GM18858 (cell line): Measurements from ENCODE around the gene NAB2.
A peak's percentile ranks its signal among the peaks of the same experiment; 100 is the strongest.
"Not testable (repeated sequence)": the region's sequence is repeated elsewhere in the genome, so short reads cannot be mapped to it uniquely, and the experiment has no call there.

Experiments used
- ATAC-seq: cut with Tn5 transposase; IDR thresholded peaks from one replicate; pipeline ENCODE4 v1.9.1; 2021; ENCODE audit not compliant: unreplicated experiment

The NAB2 gene

DNA sequence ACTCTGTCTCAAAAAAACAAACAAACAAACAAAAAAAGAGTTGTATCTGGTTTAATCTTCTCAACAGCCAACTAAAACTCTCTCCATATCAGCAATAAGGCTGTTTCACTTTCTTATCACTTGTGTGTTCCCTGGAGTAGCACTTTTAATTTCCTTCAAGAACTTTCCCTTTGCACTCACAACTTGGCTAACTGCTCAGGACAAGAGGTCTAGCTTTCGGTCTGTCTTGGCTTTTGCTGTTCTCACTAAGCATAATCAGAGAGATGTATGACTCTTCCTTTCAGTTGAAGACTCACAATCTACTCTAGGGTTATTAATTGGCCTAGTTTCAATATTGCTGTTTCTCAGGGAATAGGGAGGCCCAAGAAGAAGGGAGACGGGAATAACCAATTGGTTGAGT, 22.7 kb upstream of the NAB2 start:
- ATAC-seq, result no peak

DNA sequence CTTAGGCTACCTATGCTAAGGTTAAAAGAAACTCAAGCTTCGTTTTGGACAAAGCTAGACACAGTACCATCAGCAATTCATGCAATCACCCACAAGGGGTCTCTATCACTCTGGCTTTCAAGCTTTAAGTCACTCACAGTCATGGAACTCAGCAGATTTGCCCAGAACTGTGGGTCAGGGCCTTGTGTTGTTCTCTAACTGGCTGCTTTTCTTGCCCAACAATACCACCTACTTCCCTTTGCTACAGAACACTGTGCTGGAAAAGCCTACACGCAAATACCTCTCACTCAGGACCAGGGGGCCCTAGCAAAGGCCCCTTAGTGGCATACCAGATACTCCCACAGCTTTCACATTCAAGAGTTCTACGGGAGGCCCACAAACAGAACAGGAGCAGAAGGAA, 19.4 kb upstream of the NAB2 start:
- peak; percentile 80 for ATAC-seq

DNA sequence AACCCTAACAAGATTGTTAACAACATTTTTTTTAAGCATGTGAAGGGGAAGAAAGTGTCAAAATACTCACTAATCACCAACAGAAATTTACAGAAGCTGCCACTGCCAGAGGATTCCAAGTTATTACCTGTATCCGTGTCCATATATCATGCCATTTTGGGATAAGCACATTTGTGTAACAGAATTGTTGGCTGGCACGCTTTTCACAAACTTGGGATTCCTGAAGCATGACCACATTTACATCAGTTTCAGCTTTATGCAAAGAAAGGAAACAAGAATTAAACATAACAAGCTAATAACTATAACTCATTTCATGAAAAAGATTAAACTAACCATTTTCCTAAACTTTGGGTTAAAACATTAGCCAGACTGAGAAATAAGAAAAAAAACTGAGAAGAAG, 16.3 kb upstream of the NAB2 start:
- no peak for ATAC-seq

DNA sequence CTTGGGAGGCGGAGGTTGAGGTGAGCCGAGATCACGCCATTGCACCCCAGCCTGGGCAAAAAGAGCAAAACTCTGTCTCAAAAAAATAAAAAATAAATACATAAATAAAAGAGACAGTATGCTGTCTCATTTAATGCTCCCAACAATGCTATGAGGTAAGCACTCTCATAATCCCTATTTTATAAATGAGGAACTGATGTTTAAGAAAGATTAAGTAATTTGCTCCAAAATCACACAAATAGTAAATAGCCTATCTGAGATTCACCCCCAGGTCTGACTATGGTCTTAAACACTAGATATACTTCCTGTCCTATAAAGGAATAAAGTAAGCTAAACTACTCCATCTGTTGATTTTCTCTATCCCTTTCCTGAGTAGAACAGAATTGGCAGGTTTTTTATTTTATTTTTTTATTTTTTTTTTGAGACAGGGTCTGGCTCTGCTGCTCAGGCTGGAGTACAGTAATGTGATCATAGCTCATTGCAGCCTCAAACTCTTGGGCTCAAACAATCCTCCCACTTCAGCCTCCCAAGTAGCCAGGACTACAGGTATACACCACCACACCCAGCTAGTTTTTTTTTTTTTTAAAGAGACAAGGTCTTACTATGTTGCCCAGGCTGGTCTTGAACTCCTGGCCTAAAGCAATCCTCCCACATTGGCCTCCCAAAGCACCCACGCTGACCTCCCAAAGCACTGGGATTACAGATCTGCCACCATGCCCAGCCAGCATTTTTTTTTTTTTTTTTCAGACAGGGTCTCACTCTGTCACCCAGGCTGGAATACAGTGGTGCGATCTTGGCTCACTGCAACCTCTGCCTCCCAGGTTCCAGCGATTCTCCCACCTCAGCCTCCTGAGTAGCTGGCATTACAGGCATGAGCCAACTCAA, 15.1 kb upstream of the NAB2 start:
- not testable (repeated sequence) for ATAC-seq

DNA sequence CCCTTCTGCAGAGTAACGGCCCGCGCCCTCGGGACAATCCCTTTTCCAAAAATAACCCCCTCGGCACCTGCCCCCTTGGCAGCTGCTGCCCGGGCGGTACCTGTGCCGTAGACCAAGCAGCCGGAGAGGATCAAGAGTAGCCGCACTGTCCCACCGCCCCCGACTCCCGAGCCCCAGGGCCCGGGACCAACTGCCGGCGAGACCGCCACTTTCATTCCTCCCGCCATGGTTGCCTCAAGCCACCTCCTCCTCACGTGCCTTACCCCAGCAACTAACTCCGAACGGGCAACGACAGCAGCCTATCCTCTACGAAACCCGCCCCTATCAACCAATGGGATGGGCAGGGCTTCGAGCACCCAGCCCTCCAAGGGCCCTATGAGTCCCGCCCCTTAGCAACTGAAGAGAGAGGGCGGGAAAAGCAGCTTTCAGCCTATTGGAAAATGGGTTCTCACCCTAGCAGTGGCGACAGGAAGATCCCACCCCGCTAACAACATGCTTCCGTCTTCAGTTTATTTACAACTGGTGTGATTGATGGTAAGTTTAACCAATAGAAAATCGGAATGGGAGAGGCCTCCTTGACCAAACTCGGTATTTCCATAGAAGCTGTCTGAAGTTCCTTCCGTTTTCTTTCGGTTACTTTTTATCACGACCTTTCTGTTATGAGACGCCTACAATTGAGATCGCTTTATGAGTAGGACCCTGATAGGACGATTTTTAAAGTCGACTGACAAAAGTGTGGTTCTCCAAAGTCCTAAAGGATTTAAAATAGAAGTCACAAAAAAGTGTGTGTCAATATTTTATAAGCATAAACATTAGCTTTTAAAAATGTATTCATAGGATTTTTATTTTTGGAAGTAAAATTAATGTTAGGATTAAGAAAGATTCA, 10.2 kb upstream of the NAB2 start, which contains the start of gene NEMP1:
NEMP1 (minus strand) TSS at position 273 of the 886 bp plus-strand sequence; CDS start at position 227, 46 bp downstream.
- ATAC-seq, result peak; percentile 90

DNA sequence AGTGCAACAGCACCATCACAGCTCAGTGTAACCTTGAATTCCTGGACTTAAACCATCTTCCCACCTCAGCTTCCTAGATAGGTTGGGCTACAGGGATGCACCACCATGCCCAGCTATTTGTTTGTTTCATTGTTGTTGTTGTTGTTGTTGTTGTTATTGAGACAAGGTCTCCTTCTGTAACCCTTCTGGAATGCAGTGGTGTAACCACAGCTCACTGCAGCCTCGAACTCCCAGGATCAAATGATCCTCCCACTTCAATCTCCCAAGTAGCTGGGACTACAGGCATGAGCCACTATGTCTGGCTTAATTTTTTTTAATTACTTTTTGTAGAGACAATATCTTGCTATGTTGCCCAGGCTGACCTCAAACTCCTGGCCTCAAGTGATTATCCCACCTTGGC, 9.1 kb upstream of the NAB2 start:
- no peak for ATAC-seq

DNA sequence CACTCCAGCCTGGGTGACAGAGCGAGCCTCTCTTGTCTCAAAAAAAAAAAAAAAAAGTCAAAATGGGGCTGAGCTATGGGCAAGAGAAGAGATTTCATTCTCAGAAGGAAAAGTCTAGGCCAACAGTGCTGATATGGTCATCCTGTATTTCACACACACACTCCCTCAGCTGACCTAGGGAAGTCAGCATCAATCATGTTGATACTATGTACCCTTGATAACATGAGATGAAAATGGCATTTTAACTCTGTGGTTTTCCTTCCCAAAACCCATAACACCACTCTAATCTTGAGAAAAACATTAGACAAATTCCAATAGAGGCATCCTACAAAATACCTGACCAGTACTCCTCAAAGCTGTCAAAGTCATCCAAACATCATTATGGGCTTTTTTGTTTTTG, 8.1 kb upstream of the NAB2 start:
- ATAC-seq, result no peak

DNA sequence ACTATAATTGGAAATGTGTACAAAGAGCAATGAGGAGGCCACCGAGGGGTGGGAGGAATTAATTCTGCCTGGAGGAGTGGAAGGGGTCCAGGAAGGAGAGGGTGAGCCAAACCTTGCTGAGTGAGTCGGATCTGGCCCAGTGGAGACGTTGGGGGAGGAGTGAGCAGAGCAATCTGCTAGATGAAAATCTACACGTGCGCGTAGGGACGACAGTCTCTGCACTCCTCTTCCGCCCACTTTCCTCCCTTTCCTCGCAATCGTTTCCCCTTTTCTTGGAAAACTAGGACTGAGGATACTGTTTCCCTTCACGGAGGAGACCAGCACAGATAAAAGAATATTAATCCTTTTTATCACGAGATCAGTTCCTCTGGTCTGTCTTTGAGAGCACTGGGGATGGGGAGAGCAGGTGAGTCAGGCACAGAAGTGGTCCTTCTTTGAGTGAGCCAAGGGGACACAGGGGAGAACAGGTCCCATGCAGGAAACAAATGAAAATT, 2.9 kb upstream of the NAB2 start:
- no peak for ATAC-seq

DNA sequence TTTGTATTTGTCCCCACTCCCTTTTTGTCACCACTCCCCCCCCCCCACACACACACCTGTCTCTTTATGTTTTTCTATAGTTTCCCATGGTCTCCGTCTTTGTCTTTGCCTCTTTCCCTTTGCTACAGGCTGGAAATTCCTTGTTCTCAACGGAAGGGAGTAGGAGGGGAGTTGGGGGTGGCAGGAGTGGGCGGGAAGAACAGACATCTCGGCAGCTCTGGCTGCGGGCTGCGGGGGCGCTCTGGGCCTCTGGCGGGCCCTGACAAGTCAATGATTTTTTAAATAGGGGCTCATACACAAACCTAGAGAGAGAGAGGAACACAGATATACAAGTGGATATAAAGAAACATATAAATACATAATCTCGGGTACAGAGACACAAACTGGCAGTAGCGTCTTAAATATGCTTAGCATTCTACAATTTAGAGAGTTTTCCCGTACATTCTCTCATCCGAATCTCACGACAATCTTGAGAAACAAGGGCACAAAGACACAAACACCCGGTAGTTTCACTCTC, 2.4 kb upstream of the NAB2 start:
- no peak for ATAC-seq

DNA sequence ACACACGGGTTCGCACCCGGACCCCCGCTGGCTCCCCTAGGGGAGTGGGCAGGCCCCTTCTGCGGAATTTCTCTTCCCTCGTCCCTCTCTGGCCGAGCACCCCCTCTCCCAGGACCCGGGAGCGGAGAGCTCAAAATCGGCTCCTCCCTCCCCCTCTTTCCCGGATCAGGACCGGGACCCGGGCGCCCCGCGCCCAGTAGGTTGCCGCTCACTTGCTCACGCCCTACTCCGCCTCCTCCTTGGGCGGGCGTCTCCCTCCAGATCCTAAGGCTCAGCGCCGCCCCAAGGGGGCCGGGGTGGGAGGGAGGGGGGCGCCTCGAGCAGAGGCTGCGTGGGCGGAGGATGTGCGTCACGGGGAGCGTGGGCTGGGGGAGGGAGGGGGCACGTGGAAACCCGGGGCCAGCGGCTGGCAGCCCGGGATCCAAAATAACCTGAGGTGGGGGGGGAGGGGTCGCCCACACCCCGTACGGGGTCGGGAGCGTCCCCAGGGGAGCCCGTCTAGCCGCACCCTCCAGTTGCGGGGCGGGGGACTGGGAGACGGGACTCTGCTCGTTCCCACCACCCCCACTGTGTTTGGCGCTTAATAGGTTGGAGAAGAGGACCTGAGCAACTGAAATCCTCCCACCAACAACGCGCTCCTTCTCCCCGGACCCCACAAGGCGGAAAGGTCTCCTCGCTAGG, 1.8 kb upstream of the NAB2 start:
- no peak for ATAC-seq

DNA sequence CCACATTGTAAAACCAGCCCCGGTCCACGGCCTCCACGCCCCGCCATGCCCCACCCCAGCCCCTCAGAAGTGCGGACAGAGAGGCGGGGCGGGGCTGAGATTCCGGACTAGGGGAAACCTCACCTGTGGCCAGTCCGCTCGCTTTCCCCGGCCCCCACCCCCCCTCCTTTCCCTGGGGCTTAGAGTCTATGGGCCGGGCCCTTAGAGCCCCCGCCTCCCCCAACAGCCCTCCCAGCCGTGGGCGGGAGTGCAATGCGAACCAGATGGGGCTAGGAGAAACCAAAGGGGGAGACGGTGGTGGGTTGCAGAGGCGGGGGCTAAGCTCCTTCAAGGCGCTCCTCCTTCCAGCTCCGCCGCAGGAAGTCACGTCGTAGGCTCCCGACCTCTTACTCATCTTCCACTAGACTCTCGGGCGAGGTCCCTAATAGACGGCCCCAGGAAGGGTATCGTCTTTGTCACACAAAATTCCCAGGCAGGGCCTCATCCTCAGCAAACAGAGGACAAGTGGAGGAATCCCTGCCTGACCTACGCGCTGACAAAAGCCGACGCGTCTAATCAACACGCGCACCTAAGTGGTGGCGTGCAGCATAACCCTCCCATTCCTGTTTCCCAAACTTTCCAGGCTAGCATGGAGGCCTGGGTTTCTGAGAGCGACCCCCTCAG, 1.1 kb upstream of the NAB2 start:
- peak; percentile 23 for ATAC-seq

DNA sequence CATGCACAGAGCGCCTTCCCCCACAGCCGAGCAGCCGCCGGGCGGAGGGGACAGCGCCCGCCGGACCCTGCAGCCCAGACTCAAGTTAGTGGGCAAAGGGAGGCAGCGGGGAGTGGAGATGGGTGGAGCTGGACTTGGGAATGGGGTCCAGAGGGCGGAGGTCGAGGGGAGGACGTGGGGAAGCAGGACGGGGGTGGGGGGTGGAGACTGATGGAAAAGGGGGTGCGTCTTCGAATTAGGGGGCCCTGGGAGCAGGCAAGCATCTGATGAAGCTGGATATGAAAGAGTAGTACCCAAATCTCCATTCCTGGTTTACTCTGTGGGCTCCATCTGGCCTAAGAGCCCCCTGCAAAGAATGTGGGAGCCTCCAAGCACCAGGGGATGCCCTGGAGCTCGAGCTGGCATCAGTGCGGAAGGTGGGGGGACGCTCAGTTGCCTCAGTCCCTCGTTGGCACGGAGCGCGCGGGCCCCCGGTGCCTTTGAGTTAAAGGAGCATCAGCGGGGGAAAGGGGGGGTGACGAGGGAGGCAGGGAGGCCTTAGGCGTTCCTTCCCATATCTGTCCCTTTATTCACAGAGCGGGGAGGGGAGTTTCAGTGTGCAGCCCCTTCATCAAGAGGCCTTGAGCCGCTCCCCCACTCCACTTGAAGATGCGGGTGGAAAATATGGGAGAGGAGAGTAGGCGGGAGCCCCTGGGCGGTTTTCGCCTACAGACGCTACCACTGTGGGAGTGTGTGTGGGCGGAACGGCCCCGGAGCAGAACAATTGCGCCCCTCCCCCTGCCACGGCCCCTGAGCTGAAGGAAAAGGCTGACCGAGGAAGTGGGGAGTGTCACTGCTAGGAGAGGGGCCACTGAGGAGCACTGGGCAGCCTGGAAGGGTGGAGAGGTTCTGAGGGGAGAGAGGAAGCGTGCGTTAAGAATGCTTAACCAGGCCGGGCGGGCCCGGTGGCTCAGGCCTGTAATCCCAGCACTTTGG, 644 bp downstream of the NAB2 start:
- no peak for ATAC-seq

DNA sequence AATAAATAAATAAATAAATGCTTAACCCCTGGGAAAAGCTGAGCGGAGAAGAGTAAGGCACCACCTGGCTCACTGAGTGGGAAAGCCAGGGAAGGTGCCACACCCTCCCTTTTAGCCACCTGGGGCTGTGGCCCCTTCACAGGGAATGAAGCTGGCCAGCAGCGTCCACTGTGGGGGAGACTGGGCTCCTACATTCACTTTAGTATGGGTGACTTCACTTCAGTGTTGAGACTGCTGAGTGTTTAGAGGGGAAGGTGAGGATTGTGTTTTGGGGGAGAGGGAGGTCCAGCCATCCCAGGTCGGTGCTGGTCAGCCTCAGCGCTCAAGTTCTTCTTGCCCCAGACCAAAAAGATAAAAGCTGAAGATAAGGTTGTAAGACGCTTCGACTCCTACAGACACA, 1.6 kb downstream of the NAB2 start:
- ATAC-seq, result no peak

DNA sequence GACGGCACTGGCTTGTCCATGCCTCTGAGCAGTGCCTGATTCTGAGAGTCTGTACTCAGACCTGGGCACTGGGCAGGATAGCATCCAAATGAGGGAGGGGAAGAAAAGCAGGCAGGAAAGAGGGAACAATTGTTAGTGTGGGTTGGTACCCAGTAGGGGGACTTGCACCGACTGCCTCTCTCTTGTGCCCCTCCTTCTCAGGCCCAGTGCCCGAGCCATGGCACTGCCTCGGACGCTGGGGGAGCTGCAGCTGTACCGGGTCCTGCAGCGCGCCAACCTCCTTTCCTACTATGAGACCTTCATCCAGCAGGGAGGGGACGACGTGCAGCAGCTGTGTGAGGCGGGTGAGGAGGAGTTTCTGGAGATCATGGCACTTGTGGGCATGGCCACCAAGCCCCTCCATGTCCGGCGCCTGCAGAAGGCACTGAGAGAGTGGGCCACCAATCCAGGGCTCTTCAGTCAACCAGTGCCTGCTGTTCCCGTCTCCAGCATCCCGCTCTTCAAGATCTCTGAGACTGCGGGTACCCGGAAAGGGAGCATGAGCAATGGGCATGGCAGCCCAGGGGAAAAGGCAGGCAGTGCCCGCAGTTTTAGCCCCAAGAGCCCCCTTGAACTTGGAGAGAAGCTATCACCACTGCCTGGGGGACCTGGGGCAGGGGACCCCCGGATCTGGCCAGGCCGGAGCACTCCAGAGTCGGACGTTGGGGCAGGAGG, 2.2 kb downstream of the NAB2 start:
- ATAC-seq, result no peak

DNA sequence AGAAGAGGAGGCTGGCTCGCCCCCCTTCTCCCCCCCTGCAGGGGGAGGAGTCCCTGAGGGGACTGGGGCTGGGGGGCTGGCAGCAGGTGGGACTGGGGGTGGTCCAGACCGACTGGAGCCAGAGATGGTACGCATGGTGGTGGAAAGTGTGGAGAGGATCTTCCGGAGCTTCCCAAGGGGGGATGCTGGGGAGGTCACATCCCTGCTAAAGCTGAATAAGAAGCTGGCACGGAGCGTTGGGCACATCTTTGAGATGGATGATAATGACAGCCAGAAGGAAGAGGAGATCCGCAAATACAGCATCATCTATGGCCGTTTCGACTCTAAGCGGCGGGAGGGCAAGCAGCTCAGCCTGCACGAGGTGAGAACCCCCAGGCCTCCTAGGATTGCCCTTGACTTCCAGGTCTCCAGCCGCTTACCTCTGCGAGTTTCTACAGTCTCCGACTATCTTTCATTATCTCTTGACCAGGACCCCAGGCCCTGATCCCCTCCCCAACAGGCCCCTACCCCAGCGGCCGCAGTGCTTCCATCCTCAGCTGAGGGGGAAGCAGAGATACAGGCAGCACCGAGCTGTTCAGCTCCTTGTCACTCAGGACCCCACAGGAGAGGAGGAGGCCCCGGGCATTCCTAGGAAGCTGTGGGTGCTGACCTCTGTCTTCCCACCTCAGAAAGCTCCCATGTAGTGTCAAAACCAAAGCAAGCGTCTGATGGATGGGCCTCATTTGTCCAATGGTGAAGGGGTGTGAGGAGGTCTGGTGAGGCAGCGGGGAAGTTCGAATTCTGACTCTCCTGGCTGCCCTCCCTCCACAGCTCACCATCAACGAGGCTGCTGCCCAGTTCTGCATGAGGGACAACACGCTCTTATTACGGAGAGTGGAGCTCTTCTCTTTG, 3.0 kb downstream of the NAB2 start:
- ATAC-seq, result no peak

DNA sequence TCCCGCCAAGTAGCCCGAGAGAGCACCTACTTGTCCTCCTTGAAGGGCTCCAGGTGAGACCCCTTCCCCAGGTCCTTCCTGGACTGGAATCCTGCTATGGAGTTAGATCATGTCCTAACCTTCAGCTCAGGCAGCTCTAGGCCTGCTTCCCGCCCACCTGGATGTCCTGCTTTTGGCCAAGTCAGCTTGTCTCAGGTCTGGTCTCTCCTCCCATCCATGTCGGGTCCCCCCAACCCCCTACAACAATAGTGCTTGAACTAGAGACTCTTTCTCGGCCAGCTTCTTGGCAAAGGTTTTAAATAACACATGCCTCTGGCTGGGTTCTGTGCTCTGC, 3.6 kb downstream of the NAB2 start:
- no peak for ATAC-seq

DNA sequence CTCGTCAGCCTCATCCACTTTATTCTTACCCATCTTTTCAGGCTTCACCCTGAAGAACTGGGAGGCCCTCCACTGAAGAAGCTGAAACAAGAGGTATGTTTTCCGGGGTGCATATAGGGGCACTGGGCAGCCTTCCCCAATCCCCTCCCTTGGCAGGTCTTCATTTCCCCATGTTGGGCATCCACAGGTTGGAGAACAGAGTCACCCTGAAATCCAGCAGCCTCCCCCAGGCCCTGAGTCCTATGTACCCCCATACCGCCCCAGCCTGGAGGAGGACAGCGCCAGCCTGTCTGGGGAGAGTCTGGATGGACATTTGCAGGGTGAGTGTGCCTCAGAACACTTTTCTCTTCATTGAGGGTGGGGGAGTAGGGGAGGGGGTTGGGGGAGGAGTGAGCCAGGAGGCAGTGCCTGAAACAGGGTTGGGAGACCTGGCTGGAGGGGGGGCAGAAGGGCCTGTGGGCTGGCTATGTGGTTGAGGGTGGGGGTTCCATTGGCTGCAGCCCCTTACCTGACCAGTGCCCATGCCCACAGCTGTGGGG, 4.0 kb downstream of the NAB2 start:
- ATAC-seq, result no peak
